HG03439 (cell line): ENCODE results near the gene FBXL17.
A peak's percentile ranks its signal among the peaks of the same experiment; 100 is the strongest.

Experiments
- ATAC-seq: cut with Tn5 transposase; IDR thresholded peaks from one replicate; pipeline ENCODE4 v1.9.1; 2021; ENCODE audit warnings: mild to moderate bottlenecking, moderate library complexity; ENCODE audit not compliant: unreplicated experiment

FBXL17 gene

DNA sequence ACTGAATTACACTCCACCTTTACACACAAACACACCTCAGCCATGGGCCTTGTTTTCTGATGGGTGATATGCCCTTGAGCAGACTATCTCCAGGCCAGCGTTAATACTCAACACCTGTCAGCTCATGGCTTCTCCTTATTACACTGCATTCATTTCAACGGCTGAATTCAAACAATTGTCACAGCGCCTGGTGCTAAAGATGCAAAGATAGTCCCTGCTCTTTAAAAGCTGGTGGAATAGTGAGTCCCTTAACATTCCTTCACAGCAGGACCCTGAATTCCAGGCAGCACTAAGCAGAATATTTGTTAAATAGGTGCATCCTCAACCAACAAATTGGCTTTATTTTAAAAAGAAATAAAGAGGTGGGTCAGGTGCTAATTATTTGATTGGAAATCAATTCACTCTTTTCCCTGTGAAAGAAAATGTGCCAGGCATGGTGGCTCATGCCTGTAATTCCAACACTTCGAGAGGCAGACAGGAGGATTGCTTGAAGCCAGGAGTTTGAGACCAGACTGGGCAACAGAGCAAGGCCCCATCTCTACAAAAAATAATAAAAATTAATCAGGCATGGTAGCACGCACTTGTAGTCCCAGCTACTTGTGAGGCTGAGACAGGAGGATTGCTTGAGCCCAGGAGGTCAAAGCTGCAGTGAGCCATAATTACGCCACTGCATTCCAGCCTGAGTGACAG lies 555.4 kb downstream of the FBXL17 start:
- no peak for ATAC-seq

DNA sequence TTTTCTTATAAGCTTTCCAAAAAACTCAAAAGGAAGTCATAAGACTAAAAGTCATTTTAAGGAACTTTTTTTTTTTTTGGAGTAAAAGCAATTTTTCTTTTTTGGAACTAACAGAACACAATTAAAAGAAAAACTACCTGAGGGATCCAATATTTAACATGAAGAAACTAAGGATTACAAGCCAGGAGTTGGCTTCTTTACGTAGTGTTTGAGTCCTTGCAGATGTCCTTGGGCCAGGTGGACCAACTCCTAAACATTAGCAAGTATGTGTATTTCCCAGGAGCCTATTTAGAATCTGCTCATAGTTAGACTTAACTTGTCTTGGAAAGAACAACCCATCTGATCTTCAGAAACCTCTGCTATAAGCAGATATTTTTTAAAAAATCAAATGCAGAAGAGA lies 557.1 kb downstream of the FBXL17 start:
- no peak for ATAC-seq

DNA sequence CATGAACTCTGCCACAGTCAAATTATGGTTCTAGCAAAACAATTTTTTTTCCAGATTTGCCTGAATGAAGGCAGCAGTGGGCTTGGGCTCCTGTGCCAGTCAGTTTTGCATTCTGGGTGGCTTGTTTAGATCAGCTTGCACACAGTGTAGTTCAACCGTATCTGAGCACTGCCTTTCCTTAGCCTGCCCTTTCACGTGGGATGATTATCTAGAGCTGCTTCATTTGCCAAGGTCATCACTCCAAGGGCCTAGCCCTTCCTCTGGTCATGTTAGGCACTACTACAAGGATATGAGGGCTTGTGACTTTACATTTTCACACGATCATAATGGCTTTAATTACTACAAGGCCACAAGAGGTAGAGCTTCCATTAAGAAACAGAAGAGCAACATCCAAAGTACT lies 560.6 kb downstream of the FBXL17 start:
- ATAC-seq = no peak

DNA sequence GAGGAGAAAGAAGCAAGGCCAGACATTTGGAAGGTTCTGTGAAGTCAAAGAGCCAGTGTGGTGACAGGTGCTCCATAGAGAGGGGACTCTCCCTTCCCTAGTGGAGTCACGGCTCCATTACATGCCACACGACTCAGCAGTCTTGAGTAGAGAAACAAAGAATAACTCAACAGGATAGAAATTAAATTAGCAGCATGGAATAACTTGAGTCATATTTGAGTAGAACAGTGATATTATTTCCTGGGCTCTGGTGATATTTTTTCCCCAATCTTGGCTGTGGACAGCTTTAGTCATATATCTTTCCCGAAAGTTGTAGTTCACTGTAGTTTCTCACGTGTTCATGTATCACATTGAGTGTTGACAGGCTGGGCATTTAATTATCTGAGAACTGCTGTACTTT lies 561.5 kb downstream of the FBXL17 start:
- ATAC-seq = no peak

DNA sequence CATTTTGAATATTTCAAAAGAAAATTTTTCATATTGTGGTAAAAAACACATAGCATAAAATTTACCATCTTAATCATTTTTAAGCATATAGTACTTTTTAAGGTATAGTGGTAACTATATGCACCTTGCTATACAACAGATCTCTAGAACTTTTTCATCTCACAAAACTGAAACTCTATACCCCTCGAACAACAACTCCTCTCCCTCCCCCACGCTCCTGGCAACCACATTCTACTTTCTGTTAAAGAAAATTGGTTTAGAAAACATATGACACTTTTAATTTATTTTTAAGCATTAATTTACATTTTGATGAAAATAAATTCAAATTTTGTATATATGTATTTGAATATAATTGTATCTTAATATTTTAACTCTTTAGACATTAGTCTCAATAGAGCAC lies 563.9 kb downstream of the FBXL17 start:
- no peak for ATAC-seq

DNA sequence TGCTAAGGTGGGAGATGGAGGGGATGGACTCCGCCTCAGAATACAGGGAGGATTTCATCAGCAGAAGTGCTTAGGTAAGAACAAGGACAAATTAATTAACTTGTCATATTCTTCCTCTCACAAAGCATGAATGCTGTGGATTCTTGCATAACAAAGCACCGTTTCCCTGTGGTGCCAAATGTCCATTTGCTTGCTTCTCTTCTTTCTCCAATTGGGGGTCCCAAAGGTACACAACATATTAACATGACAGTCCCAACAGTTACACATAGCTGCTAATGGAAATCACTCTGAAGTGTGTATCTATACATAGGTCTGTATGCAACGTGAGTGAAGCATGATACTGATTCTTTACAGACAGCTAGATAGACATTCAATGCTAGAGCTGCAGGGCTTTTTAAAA lies 564.5 kb downstream of the FBXL17 start:
- no peak for ATAC-seq

DNA sequence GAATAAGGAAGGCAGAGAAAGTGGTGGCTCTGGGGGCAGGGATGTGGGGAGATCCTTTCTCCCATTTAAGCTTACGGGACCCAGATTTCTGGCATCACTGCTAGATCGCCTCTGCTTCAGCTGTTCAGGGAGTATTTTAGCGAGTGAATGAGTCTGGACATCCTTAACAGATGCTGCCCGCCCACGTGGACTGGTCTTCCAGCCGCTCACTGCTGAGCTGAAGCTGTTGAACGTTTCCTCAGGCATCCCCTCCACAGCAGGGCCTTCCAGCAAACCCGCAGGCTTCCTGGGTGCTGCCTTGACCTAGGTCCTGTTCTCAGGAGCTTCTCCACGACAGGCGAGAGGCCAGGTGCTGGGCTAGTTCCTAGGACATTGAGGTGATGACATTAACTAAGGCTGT lies 566.8 kb downstream of the FBXL17 start:
- no peak for ATAC-seq

DNA sequence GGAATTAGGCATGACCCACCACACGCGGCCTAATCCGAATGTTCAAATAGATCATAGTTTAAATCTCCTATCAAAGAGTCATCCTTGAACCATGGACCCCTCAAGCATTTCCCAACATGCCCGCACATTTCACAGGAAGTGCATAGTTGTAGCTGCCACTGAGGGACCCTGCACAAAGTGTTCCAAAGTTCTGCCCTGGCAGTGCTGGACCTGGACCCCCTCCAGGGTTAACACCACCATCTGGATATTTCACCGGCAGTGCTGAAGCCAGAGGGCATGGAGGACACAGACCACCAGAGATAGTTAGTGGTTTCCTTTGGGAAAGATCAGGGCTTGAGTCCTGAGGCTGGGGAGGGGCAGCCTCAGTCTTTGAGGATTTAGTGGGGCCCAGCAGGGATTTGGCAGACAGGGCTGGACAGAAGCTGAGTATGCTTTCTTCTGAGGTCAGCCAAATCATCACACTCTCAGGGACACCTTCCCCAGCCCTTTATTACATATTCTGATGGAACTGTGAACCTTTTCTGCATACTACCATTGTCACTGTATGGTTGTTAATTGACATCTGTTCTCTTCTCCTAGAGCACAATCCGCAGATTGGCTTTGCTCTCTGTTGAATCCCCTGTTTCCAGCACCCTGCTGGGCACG lies 567.6 kb downstream of the FBXL17 start:
- no peak for ATAC-seq

DNA sequence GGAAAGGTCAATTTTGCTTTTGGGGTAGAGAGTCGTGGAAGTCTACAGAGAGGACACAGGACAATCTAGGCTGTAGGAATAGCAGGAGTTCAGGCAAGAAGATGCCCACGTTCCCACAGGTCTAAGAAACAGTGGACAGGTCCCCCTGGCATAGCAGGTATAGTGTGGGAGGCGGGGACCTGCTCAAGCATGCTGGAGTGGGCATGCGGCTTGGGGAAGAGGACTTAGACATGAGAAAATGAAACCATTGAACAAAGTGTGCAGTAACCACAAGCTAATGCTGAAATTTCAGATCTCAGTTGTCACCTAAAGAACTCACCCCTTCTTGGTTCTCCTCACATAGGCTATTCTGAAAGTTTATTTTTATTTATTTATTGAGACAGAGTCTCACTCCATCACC lies 568.3 kb downstream of the FBXL17 start:
- ATAC-seq = peak; percentile 84

DNA sequence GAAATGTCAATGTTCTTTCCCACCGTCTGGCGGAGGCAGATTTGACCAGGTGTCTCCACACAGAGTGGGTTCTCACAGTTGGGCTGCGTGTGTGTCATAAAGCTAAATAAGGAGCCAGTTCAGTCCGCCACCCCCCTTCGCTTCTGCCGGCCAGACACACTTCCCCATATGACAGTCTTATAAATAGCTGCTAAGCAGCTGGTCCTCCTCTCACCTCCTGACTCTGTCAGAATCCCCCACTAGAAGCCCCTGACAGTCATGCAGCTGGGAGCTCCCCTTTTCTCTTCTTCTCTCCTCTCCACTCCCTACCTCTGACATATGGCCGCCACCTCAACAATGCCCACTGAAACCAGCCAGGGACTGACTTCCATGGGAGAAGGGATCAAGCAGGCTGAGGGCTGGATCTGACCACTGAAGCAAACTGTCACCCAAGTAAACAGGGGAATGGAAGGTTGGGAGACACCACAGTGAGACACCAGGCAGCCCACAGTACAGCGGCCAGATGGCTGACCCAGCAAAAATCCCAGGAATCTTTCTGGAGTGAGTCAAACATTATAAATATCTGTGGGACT lies 569.2 kb downstream of the FBXL17 start:
- peak; percentile 75 for ATAC-seq

DNA sequence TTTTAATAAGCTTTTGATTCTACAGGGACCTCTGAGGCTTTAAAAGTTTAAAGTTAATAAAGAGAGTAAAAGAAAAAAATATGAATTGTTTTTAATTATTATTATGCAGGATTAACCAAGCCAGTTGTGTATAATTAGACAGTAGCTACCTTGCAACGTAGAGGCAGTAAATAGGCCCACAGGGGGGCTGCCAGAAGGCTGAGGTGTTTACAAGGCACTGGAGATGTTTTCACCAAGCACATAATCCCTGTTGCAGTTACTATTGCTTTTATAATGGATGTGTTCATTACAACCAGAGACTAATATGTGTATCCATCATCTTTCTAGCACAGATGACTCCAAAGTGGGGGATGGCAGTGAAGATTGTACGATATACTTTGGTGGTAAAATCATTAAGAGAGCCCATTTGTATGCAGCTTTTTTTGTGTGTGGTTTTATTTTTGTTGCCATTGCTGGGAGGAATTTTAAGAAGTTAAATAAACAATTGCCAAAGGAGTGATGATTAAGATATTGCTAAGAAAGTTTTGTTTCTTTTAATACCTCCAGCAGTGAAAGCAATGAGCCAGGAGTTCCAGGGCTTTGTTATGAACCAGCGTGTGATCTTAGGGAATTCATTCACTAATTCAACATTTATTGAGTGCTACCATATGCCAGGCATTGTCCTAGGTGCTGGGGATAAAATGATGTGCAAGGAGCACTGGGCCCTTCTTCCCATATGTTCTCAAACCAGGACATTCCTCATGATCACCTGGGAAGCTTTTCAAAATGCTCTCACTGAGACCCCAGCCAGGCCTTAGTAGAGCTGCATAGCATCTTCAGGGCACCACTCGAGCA lies 572.5 kb downstream of the FBXL17 start:
- no peak for ATAC-seq
